Epithelial cell of esophagus (primary cell): ENCODE data around the gene LRRC45.
A peak's percentile ranks its signal among the peaks of the same experiment; 100 is the strongest.

Source experiments
- DNase-seq: peaks from one replicate; pipeline ENCODE4 v3.0.0; 2010; ENCODE audit warnings: low read depth
- H3K4me3 ChIP-seq: 2 replicates; pipeline ENCODE4 v1.5.1; 2011; ENCODE audit warnings: mild to moderate bottlenecking, low read length, control low read depth
- TF ChIP-seq, protein P1 (sequence below): IDR thresholded peaks from 2 replicates; pipeline ENCODE4 v1.5.1; 2011; ENCODE audit warnings: low read depth, mild to moderate bottlenecking, low read length, control low read depth, inconsistent platforms; ENCODE audit not compliant: insufficient read depth; ENCODE audit errors: missing control alignments

Gene LRRC45

GRCh38 chr17:82009413-82009812 is 13.7 kb upstream of the LRRC45 start:
- DNase-seq: no peak
- TF ChIP-seq, protein P1, sequence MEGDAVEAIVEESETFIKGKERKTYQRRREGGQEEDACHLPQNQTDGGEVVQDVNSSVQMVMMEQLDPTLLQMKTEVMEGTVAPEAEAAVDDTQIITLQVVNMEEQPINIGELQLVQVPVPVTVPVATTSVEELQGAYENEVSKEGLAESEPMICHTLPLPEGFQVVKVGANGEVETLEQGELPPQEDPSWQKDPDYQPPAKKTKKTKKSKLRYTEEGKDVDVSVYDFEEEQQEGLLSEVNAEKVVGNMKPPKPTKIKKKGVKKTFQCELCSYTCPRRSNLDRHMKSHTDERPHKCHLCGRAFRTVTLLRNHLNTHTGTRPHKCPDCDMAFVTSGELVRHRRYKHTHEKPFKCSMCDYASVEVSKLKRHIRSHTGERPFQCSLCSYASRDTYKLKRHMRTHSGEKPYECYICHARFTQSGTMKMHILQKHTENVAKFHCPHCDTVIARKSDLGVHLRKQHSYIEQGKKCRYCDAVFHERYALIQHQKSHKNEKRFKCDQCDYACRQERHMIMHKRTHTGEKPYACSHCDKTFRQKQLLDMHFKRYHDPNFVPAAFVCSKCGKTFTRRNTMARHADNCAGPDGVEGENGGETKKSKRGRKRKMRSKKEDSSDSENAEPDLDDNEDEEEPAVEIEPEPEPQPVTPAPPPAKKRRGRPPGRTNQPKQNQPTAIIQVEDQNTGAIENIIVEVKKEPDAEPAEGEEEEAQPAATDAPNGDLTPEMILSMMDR: no peak
- no peak overlapping the region for H3K4me3 ChIP-seq

- TF ChIP-seq, protein P1: no peak
- DNase-seq: no peak
- no peak overlapping the region for H3K4me3 ChIP-seq
Observed at GRCh38 chr17:82010575-82011525, 12.3 kb upstream of the LRRC45 start.

DNA sequence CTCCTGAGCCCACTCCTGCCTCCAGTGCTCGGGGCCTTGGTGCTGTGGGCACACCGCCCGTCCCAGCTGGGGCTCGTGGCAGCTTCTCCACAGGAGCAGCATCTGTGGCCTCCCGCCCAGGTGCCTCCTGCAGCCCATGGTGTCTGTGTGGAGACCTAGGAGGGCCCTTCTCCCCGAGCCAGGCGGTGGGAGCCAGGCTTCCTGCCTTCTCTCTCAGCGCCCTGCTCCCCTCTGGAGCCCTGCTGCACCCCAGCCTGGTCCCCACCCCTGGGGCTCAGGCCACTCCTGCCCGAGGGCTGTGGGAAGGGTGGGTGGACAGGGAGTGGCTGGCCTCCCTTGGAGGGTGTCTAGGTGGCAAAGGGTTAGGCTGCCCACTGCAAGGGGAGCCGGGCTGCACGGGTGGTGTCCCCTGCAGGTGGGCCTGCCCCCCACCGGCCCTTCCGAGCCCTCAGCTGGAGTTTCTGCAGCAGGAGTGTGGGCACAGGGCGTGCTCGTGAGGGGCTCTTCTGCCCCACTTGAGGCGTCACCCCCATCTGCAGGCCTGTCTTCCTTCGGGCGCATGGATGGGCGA is 11.4 kb upstream of the LRRC45 start:
- no peak overlapping the region for H3K4me3 ChIP-seq
- DNase-seq: no peak
- TF ChIP-seq, protein P1: no peak

GRCh38 chr17:82012261-82012639 is 10.9 kb upstream of the LRRC45 start:
- TF ChIP-seq, protein P1: no peak
- no peak for DNase-seq
- no peak overlapping the region for H3K4me3 ChIP-seq

DNA sequence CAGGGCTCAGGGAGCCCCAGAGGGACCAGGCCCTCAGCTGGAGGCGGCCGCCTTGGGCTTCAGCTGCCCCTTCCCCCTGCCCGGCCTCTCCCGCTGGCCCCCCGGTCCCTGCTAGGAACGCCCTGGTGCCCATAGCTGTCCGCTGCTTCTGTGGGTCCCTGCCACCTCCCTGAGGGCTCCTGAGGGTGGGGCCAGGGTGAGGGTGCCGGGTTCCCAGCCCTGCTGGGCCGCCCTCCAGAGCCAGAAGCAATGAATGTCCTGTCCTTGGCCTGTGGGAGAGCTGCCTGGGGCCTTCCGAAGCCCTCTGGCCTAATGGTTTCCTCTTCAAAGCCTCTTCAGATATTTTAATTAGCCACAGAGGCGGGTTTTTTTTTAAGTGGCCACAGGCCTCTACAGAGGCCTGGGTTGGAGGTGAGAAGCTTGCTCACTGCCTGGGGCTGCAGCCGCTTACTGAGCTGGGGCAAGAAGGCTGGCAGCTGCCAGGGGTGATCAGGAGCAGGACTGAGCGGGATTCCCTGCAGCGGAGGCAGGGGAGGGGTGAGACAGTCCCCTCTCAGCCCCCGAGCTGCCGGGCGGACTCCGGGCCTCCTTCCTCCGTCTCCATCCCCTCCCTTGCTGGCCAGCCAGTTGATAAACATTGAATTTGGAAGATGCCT is 10.3 kb upstream of the LRRC45 start:
- H3K4me3 ChIP-seq: no peak overlapping the region
- TF ChIP-seq, protein P1: no peak
- DNase-seq: no peak

DNA sequence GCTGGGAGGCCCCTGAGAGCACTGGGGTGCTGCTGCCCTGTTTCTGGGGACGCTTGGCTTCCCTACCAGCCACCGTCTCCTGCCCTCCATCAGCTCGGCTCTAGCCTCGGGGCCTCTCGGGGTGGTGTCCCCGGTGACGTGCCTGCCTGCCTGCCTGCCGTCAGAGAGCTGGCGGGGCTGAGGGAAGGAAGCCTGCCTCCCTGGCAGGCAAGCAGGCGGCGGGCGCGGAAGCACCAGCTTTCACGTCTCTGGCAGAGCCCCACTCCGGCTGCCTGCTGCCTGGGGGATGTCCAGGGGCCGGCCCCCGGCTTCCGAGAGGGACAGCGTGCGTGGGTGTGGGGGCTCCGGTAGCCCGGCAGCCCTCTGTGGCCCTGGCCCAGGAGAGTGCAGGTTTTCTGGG is 9.8 kb upstream of the LRRC45 start:
- DNase-seq: peak; percentile 64
- TF ChIP-seq, protein P1: no peak
- no peak overlapping the region for H3K4me3 ChIP-seq
